AG09319 (cell line): ENCODE measurements around the gene PTBP2.

ENCODE experiments used
- DNase-seq: peaks from one replicate; pipeline ENCODE4 v3.0.0-alpha.2; 2010; ENCODE audit warnings: low read depth; ENCODE audit errors: extremely low read depth
- CTCF ChIP-seq: IDR thresholded peaks from 2 replicates; pipeline ENCODE4 v1.5.1; 2011; ENCODE audit warnings: low read depth, mild to moderate bottlenecking, inconsistent platforms, low read length, moderate library complexity

The PTBP2 gene

GRCh38 chr1:96840396-96840795 lies 118.8 kb downstream of the PTBP2 start:
- no peak for DNase-seq
- no peak for TF ChIP-seq CTCF

GRCh38 chr1:96842215-96842614 lies 120.6 kb downstream of the PTBP2 start:
- TF ChIP-seq CTCF: peak; percentile 18

GRCh38 chr1:96843196-96843595 lies 121.6 kb downstream of the PTBP2 start:
- peak; percentile 3 for DNase-seq
- TF ChIP-seq CTCF: no peak

More at GRCh38 chr1:96842215-96842614, 120.6 kb downstream of the PTBP2 start:
- no peak for DNase-seq

GRCh38 chr1:96843601-96844000 lies 122.0 kb downstream of the PTBP2 start:
- no peak for DNase-seq
- TF ChIP-seq CTCF: no peak

- TF ChIP-seq CTCF: peak; percentile 24
- DNase-seq: no peak
These were observed 123.9 kb downstream of the PTBP2 start for GRCh38 chr1:96845464-96845863.

- TF ChIP-seq CTCF: no peak
- DNase-seq: no peak
These were observed 140.3 kb downstream of the PTBP2 start for GRCh38 chr1:96861836-96862235.

GRCh38 chr1:96863449-96863848 lies 141.9 kb downstream of the PTBP2 start:
- DNase-seq: no peak
- no peak for TF ChIP-seq CTCF
